Astrocyte (in vitro differentiated cells and primary cell): ENCODE data around the gene MCEE. TPM values are rescaled to one million over a fixed set of nuclear protein-coding genes. Genes with fewer than 3 reads are reported as not detected.

Source experiments
- DNase-seq: peaks from one replicate; pipeline ENCODE4 v3.0.0-alpha.2; 2010; ENCODE audit warnings: low read depth
- FAIRE-seq: peaks from 2 replicates; lab custom pipeline; 2011; peaks lifted over from hg19 to GRCh38; lab: Jason Lieb, UNC
- H2AFZ ChIP-seq: 2 replicates; pipeline ENCODE4 v1.6.0; 2012; ENCODE audit warnings: low read depth, low read length, inconsistent platforms
- H3K27ac ChIP-seq: 2 replicates; pipeline ENCODE4 v1.5.1; 2011; ENCODE audit warnings: low read depth, low read length, inconsistent platforms
- H3K27me3 ChIP-seq: 2 replicates; pipeline ENCODE4 v1.6.0; 2011; ENCODE audit warnings: low read length, inconsistent platforms; ENCODE audit not compliant: insufficient read depth
- H3K36me3 ChIP-seq: 2 replicates; pipeline ENCODE4 v1.5.1; 2011; ENCODE audit warnings: low read length, inconsistent platforms; ENCODE audit not compliant: insufficient read depth
- H3K4me1 ChIP-seq: 2 replicates; pipeline ENCODE4 v1.5.1; 2011; ENCODE audit warnings: low read length, inconsistent platforms; ENCODE audit not compliant: insufficient read depth
- H3K4me2 ChIP-seq: 2 replicates; pipeline ENCODE4 v1.6.0; 2012; ENCODE audit warnings: low read length, inconsistent platforms
- H3K4me3 ChIP-seq: 2 replicates; pipeline ENCODE4 v1.5.1; 2011; ENCODE audit warnings: low read depth, mild to moderate bottlenecking, low read length, inconsistent platforms; ENCODE audit not compliant: insufficient read depth
- H3K79me2 ChIP-seq: 2 replicates; pipeline ENCODE4 v1.6.0; 2012; ENCODE audit warnings: mild to moderate bottlenecking, low read length, inconsistent platforms; ENCODE audit not compliant: insufficient read depth
- H3K9ac ChIP-seq: 2 replicates; pipeline ENCODE4 v1.6.0; 2012; ENCODE audit warnings: mild to moderate bottlenecking, low read length, inconsistent platforms
- H3K9me3 ChIP-seq: 2 replicates; pipeline ENCODE4 v1.5.1; 2012; ENCODE audit warnings: low read depth, mild to moderate bottlenecking, low read length, inconsistent platforms; ENCODE audit not compliant: insufficient read depth
- H4K20me1 ChIP-seq: 2 replicates; pipeline ENCODE4 v1.6.0; 2012; ENCODE audit warnings: low read length, inconsistent platforms; ENCODE audit not compliant: insufficient read depth
- H3K27ac Mint-ChIP-seq: one replicate; pipeline ENCODE4 v1.8.0; 2021; ENCODE audit warnings: mild to moderate bottlenecking, mixed read lengths; ENCODE audit not compliant: unreplicated experiment
- H3K27me3 Mint-ChIP-seq: one replicate; pipeline ENCODE4 v1.8.0; 2021; ENCODE audit warnings: low read depth, mixed read lengths; ENCODE audit not compliant: unreplicated experiment
- H3K36me3 Mint-ChIP-seq: one replicate; pipeline ENCODE4 v1.8.0; 2021; ENCODE audit warnings: low read depth, mixed read lengths; ENCODE audit not compliant: unreplicated experiment
- H3K4me1 Mint-ChIP-seq: one replicate; pipeline ENCODE4 v1.8.0; 2021; ENCODE audit warnings: low read depth, mixed read lengths; ENCODE audit not compliant: unreplicated experiment
- H3K4me3 Mint-ChIP-seq: one replicate; pipeline ENCODE4 v1.8.0; 2021; ENCODE audit warnings: mild to moderate bottlenecking, moderate library complexity, mixed read lengths; ENCODE audit not compliant: unreplicated experiment
- H3K9me3 Mint-ChIP-seq: one replicate; pipeline ENCODE4 v1.8.0; 2021; ENCODE audit warnings: mild to moderate bottlenecking, mixed read lengths; ENCODE audit not compliant: unreplicated experiment
- EZH2 ChIP-seq: IDR thresholded peaks from 2 replicates; pipeline ENCODE4 v1.6.1; 2012; ENCODE audit warnings: mild to moderate bottlenecking, low read length, inconsistent platforms; ENCODE audit not compliant: insufficient read depth
- total RNA-seq: library from RNA; stranded (reverse); gene quantifications from 2 replicates; pipeline ENCODE4 v1.2.1, GENCODE V29; 2021
- TF ChIP-seq, protein P1 (sequence below): IDR thresholded peaks from 2 replicates; pipeline ENCODE4 v1.5.1; 2011; ENCODE audit warnings: low read depth, mild to moderate bottlenecking, inconsistent platforms, low read length, moderate library complexity; ENCODE audit not compliant: insufficient read depth

The MCEE gene
- total RNA-seq, 1 donor from 2014 or later = 13.1 TPM

DNA sequence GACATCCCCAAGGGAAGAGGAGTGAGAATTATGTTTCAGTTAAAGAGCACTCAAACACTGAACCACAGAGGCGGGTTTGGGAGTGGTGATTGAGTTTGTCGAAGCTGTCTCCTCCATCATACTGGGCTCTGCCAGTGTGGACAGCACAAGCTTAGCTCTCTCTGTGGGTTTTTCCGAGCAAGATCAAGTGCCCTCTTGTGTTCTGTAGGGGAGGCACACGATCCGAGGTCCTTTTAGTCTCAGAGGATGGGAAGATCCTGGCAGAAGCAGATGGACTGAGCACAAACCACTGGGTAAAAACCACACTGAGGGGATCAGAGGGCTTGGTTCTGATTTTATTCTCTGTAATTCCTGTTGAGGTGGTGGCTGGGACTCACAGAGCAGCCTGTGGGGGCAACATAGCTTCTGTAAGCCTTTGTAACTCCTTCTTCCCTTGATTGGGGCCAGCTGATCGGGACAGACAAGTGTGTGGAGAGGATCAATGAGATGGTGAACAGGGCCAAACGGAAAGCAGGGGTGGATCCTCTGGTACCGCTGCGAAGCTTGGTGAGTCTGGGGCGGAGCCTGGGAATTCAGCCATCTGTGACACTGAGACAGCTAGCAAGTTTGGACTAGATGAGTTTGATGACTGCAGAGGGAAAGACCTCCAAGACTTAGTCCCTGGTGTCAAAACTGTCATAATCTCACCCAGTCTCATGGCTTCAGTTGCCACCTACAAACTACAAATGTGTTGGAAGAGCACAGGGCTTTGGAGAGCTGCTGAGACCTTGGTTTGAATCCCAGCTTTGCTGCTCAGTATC lies 59.5 kb downstream of the MCEE start:
- Histone ChIP-seq H3K27ac (peak overlapping the region; percentile 99), H3K27me3 (no peaks in the 10 kb centered on the region), H4K20me1 (peaks cover 60% of the 10 kb centered on the region), H3K4me3 (peak overlapping the region; percentile 99), H2AFZ (no peak overlapping the region), H3K4me1 (peaks cover 17% of the 10 kb centered on the region), H3K9ac (peak overlapping the region; percentile 93), H3K4me2 (peak overlapping the region; percentile 91), H3K36me3 (peaks cover 30% of the 10 kb centered on the region), H3K79me2 (peaks cover 57% of the 10 kb centered on the region), H3K9me3 (no peaks in the 10 kb centered on the region)
- Mint-ChIP-seq H3K36me3 (peaks cover 25% of the 10 kb centered on the region), H3K27ac (peak overlapping the region; percentile 10), H3K4me3 (peak overlapping the region; percentile 93), H3K4me1 (peaks cover 18% of the 10 kb centered on the region), H3K9me3 (no peaks in the 10 kb centered on the region), H3K27me3 (no peaks in the 10 kb centered on the region)
- DNase-seq (no peak), FAIRE-seq (no peak)
- TF ChIP-seq EZH2 = no peak
- TF ChIP-seq, protein P1, sequence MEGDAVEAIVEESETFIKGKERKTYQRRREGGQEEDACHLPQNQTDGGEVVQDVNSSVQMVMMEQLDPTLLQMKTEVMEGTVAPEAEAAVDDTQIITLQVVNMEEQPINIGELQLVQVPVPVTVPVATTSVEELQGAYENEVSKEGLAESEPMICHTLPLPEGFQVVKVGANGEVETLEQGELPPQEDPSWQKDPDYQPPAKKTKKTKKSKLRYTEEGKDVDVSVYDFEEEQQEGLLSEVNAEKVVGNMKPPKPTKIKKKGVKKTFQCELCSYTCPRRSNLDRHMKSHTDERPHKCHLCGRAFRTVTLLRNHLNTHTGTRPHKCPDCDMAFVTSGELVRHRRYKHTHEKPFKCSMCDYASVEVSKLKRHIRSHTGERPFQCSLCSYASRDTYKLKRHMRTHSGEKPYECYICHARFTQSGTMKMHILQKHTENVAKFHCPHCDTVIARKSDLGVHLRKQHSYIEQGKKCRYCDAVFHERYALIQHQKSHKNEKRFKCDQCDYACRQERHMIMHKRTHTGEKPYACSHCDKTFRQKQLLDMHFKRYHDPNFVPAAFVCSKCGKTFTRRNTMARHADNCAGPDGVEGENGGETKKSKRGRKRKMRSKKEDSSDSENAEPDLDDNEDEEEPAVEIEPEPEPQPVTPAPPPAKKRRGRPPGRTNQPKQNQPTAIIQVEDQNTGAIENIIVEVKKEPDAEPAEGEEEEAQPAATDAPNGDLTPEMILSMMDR = no peak

DNA sequence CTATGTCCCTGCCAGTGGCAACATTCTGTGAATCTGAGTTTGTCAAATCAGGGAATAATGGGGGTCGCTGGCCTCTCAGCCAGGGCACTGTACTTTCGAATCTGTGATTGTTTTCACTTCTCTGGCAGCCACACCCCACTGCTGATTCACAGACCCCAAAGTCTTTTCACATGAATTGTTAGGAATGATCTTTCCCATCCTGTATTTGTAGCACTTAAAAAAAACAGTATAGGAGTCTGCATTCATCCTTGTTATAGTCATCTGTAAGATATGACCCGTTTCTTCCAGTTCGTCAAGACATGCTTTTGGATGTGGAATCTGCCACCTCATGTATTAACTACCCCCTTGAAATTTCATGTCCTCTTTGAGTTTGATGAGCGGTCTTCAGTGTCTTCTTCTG lies 60.7 kb downstream of the MCEE start:
- no peak for TF ChIP-seq EZH2
- TF ChIP-seq, protein P1 = no peak
- H2AFZ ChIP-seq = no peak overlapping the region
- peak overlapping the region; percentile 59 for H3K27ac Mint-ChIP-seq

More for the DNA sequence above, 60.7 kb downstream of the MCEE start:
- H3K4me1 ChIP-seq = peaks cover 17% of the 10 kb centered on the region
- H3K27ac ChIP-seq = peak overlapping the region; percentile 99
- H3K27me3 ChIP-seq = no peaks in the 10 kb centered on the region
- H3K4me3 ChIP-seq = peak overlapping the region; percentile 99
- H3K36me3 Mint-ChIP-seq = peaks cover 23% of the 10 kb centered on the region
- peaks cover 52% of the 10 kb centered on the region for H4K20me1 ChIP-seq
- H3K9me3 ChIP-seq = no peaks in the 10 kb centered on the region
- H3K36me3 ChIP-seq = peaks cover 22% of the 10 kb centered on the region
- H3K4me1 Mint-ChIP-seq = peaks cover 18% of the 10 kb centered on the region
- peak overlapping the region; percentile 91 for H3K4me2 ChIP-seq
- peak; percentile 51 for DNase-seq
- H3K4me3 Mint-ChIP-seq = peak overlapping the region; percentile 93
- FAIRE-seq = no peak
- peaks cover 57% of the 10 kb centered on the region for H3K79me2 ChIP-seq
- H3K9ac ChIP-seq = peak overlapping the region; percentile 93
- H3K9me3 Mint-ChIP-seq = no peaks in the 10 kb centered on the region
- peaks cover 2% of the 10 kb centered on the region for H3K27me3 Mint-ChIP-seq
